Ureter (tissue), 1 donor: ENCODE results near the gene AGK. TPM values are rescaled to one million over a fixed set of nuclear protein-coding genes. Genes with fewer than 3 reads are reported as not detected.
"Not testable (repeated sequence)": the region's sequence is repeated elsewhere in the genome, so short reads cannot be mapped to it uniquely, and the experiment has no call there.

Source experiments
- DNase-seq: peaks from one replicate; pipeline ENCODE4 v3.0.0-alpha.2; 2020; ENCODE audit warnings: low spot score
- total RNA-seq: library from RNA; stranded (reverse); gene quantifications from one replicate; pipeline ENCODE4 v1.2.4, GENCODE V29; 2023
- donor health status: DM: yes; HTN: yes; CAD: no.

AGK gene
- total RNA-seq, 1 donor from 2014 or later = 43.0 TPM

DNA sequence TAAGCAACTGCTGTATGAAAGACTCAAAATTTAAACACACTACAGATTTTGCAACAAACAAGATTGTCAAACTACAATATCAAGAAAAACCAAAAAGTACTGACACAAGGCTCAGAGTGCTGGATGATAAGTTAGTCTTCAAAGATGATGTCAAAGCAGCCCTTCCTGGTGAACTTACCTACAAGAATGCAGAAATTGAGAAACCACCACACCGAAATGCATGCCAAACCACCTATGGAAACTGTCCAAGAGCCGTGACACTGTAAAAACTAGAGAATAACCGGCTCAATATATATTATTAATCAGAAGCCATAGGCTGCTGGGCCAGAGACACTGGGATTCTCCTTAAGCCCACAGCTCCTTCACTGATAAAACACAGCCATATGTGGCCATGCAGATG is 125.4 kb downstream of the AGK start:
- no peak for DNase-seq

GRCh38 chr7:141679014-141679413 is 127.8 kb downstream of the AGK start:
- no peak for DNase-seq

- DNase-seq = no peak
Observed at GRCh38 chr7:141685285-141686023, 134.2 kb downstream of the AGK start.

DNA sequence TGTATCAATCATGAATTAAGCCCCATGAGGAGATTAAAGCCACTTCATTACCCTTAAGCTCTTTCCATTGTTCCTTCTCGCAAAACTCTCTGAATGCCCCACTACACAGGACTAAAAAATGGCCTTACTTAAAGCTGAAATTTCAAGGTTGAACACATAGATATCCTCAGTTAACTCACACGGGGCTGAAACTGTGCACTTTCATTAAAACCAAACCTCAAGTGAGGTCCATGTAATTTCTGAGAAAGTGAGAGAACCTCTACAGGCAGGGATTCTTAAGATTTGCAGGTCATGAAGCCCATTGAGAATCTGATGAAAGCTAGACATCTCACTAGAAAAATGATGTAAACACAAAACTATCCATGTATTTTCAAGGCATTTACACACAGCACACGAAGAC is 134.9 kb downstream of the AGK start:
- no peak for DNase-seq

DNA sequence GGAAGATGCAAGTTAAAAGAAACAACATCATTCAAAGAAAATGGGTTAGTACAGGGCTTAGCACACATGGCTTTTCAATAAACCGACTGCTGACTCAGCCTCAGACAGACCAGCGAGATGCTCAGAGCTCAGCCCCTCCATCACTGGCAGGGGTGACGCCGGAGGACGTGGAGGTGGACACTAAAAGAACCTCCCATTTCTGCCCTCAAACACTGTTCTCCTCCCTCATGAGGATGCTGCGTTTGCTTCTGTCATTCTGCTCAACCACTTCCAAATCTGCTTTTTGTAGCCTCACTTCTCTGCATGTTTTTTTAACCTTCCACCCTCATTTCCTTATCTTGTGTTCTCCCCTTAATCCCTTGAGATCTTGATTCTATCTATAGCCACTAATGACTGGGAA is 135.5 kb downstream of the AGK start:
- DNase-seq = no peak

DNA sequence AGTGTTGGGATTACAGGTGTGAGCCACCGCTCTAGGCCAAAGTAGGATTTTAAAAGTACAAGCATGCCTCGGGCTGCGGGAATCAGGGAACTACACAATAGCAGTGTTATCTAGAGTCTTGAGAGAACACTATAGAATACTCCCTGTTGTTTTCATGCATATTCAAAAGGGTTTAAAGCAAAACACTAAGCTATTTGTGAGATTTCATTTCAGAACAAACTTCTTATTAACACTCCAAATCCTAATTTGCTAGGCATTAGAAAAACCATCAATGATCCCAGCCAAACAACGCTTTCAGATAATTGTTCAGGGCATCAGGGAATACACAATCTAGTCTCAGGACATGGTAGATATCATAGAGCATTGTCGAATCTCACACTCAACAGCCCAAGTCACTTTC is 136.8 kb downstream of the AGK start:
- no peak for DNase-seq

DNA sequence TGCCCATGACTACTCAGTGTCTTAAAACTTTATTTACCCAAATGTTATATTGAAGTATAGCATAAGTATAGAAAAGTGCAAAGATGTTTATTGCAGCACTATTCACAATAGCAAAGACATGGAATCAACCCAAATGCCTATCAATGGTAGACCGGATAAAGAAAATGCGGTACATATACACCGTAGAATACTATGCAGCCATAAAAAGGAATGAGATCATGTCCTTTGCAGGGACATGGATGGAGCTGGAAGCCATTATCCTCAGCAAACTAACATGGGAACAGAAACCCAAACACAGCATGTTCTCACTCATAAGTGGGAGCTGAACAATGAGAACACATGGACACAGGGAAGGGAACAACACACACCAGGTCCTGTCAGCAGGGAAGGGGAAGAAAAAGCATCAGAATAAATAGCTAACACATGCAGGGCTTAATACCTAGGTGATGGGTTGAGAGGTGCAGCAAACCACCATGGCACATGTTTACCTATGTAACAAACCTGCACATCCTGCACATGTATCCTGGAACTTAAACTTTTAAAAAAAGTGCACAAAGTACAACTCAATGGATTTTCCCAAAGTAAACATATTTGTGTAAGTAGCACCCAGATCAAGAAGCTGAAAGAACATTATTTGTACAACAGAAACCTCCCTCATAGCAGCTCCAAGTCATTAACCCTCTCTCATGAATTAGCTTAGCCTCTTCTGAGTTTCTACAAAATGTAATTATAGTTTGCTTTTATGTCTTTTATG is 138.0 kb downstream of the AGK start:
- not testable (repeated sequence) for DNase-seq

DNA sequence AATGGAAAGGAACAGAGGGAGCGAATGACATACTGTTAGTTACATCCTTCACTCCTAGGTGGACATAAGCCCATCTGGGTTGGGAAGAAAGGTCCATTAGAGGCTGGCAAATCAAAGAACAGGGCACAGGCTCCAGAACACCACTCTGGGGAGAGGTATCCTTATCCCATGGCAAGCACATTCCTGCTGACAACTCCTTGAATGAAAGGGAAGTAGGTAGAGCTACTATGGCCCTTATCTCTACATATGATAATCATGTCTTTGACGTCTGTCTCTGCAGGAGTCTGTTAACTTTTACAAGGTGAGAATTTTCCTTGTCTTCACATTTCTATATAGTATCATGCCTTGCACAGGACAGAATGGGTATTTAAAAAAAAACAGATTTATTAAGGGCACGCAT is 140.3 kb downstream of the AGK start:
- DNase-seq = no peak

DNA sequence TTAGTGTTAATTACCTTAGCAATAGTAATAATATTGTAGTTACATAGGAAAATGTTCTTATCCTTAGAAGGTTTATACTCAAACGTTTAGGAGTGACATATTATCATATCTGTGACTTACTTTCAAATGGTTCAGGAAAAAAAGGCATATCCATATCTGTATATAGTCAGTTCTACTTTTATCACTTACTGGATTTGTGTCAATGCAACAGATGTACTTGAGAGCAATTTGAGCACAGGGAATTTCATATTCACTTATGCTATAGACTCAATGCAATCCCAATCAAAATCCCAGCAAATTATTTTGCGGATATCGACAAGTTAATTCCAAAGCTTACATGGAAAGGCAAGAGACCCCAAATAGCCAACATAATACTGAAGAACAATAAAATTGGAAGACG is 140.8 kb downstream of the AGK start:
- DNase-seq = no peak

DNA sequence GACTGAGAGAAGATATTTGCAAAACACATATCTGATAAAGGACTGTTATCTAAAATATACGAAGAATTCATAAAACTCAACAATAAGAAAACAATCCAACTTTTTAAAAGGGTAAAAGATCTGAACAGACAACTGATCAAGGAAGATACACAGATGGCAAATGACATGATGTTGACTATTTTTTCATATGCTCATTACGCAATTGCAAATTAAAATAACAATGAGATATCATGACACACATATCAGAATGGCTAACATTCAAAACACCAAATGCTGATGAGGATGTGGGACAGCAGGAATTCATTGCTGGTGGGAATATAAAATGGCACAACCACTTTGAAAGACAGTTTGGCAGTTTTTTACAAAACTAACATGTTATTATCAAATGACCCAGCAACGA is 141.9 kb downstream of the AGK start:
- no peak for DNase-seq

- DNase-seq = no peak
Observed at GRCh38 chr7:141695803-141696289, 144.6 kb downstream of the AGK start.

DNA sequence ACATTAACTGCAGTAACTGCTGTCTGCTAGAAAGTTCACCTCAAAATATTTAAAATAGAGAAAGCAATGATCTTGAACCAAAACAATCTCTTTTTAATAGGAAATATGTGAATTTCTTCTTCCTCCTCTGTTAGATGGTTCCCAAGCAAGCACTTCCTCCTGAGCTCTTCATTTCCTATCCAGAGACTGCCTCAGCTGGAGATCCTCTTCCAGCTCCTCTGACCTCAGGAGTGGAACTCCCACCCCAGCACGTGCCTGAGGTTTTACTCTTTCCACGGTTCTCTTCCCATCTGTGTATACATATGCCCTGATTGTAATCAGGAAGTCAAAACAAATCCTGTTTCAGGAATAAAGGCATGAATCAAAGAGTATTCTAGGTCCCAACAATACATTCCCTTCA is 145.1 kb downstream of the AGK start:
- DNase-seq = no peak

GRCh38 chr7:141697211-141697871 is 146.1 kb downstream of the AGK start:
- DNase-seq = no peak

- no peak for DNase-seq
Observed at GRCh38 chr7:141698247-141699015, 147.2 kb downstream of the AGK start.

- no peak for DNase-seq
Observed at GRCh38 chr7:141699860-141700259, 148.7 kb downstream of the AGK start.

- DNase-seq = no peak
Observed at GRCh38 chr7:141700296-141700847, 149.2 kb downstream of the AGK start.

DNA sequence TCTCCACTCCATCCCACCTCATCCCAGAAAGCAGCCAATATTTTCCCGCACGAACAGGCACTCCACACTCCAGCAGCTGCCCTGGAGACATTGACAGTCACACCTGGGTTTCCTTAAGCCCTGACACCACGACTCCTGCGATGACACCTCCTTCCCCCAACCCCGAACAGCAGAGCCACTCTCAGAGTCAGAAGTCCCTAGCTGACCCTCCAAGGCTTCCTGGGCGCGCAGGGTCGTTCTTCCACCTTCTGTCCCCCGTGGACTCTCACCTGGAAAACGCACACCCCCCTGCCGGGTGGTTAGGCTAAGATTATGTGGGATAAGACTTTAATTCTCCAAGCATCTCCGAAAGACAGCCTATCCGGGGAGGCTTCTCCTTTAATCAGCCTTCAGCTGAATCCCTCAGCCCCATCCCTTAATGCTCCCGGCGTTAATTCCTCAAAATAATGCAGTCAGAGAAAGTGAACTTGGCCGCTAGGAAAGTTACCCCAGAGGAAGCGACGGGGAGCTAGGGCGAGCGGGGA is 149.7 kb downstream of the AGK start:
- no peak for DNase-seq

DNA sequence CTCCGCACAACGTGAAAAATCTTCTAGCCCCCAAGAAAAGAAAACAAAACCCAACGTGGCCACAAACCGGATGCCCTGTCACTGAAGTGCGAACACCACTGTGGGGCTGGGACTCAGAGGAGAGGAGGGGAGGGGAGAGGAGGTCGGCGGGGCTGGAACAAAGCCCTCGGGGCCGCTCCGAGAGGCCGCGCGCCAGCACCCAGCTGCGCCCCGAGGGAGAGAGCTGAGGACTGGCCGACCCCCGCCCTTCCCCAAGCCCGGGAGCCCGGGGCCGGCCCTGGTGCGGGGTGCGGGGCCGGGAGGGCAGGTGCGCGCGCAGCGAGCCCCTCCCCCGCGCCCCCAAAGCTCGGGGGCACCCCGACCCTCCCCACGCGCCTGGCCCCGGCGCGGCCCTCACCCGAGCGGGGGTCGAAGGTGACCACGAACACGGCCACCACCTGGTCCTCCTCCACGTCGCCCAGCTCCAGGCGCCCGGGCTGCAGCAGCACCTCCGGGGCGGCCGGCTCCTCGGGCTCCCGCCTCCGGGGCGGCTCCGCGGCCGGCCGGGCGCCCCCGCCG is 150.4 kb downstream of the AGK start:
- peak; percentile 54 for DNase-seq

DNA sequence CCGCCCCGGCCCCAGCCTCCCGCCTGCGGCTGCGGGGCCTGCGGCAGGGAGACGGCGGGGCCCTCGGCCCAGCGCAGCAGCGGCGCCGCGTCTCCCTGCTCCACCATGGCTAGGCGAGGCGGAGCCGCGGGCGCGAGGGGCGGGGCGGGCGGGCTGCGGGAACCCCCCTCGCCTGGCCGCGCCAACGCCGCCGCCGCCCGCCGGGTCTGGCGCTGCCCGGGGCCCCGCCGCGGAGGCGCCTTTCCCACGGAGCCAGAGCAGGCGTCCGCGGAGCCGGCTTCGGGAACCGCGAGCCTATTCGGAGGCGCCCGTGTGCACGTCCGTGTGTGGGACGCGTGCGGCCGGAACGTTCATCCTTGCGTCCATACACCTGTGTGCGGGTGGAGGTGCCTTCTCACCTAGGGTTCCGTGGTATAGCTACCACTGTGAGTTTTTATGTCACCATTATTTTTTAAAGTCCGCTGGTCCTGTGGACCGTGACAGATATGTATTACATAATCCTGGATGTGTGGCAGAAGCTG is 150.9 kb downstream of the AGK start, which contains the start of gene DENND11:
DENND11 (minus strand) TSS at position 120 of the 521 bp plus-strand sequence; CDS start at position 107, 13 bp downstream.
- DNase-seq = no peak

GRCh38 chr7:141702892-141703291 is 151.7 kb downstream of the AGK start:
- no peak for DNase-seq

GRCh38 chr7:141704112-141704511 is 152.9 kb downstream of the AGK start:
- no peak for DNase-seq
